Astrocyte of the spinal cord (primary cell): Measurements from ENCODE around the gene PEX6.

Experiments
- DNase-seq: peaks from one replicate; pipeline ENCODE4 v3.0.0; 2011; ENCODE audit warnings: low read depth, low spot score
- H3K4me3 ChIP-seq: 2 replicates; pipeline ENCODE4 v1.5.1; 2011; ENCODE audit warnings: low read depth, mild to moderate bottlenecking, low read length, moderate library complexity
- in situ Hi-C: cut with HindIII; loops from 2 replicates; pipeline ENCODE4 v1.10.0; 2017; ENCODE audit warnings: low sequenced_read_pairs
- TF ChIP-seq, protein P1 (sequence below): IDR thresholded peaks from 2 replicates; pipeline ENCODE4 v1.5.1; 2012; ENCODE audit warnings: low read depth, mild to moderate bottlenecking, low read length, inconsistent platforms

The PEX6 gene

GRCh38 chr6:42914546-42914945 lies 64.4 kb downstream of the PEX6 start:
- TF ChIP-seq, protein P1, sequence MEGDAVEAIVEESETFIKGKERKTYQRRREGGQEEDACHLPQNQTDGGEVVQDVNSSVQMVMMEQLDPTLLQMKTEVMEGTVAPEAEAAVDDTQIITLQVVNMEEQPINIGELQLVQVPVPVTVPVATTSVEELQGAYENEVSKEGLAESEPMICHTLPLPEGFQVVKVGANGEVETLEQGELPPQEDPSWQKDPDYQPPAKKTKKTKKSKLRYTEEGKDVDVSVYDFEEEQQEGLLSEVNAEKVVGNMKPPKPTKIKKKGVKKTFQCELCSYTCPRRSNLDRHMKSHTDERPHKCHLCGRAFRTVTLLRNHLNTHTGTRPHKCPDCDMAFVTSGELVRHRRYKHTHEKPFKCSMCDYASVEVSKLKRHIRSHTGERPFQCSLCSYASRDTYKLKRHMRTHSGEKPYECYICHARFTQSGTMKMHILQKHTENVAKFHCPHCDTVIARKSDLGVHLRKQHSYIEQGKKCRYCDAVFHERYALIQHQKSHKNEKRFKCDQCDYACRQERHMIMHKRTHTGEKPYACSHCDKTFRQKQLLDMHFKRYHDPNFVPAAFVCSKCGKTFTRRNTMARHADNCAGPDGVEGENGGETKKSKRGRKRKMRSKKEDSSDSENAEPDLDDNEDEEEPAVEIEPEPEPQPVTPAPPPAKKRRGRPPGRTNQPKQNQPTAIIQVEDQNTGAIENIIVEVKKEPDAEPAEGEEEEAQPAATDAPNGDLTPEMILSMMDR: no peak
- no peak for DNase-seq
- in situ Hi-C loops: no loop called here
- H3K4me3 ChIP-seq: no peak overlapping the region
